Measurements from ENCODE around the gene NDUFAF3.
"Not testable (repeated sequence)": the region's sequence is repeated elsewhere in the genome, so short reads cannot be mapped to it uniquely, and the experiment has no call there.

NDUFAF3 gene

DNA sequence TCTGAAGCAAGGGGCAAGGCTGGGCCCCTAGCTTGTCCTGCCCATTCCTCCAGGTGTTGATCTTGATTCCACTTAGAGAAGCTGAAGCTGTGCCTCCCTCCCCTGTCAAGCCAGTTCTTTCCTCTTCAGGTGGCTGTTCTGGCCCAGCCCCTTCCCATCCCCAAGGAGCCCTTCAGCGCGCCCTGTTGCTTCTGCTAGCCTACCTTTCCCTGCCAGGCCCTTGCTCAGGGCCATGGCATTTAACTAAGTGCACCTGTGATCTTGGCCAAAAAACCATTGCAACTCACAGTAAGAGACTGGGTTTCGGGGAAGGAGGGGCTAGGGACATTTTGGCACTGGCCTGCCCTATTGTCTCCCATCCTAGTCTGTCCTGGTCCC is 16.6 kb upstream of the NDUFAF3 start:
- H3K27me3 ChIP-seq: no peaks in the 10 kb centered on the region
- no peak for DNase-seq
- H3K36me3 ChIP-seq: peaks cover 4% of the 10 kb centered on the region; the same call in 1 of the 2 replicates
- H3K4me3 ChIP-seq (ENCODE audit: low read depth, low read length): no peak overlapping the region
- peaks cover 4% of the 10 kb centered on the region; the same call in 1 of the 2 replicates for H3K4me1 ChIP-seq
- TF ChIP-seq, protein P1, sequence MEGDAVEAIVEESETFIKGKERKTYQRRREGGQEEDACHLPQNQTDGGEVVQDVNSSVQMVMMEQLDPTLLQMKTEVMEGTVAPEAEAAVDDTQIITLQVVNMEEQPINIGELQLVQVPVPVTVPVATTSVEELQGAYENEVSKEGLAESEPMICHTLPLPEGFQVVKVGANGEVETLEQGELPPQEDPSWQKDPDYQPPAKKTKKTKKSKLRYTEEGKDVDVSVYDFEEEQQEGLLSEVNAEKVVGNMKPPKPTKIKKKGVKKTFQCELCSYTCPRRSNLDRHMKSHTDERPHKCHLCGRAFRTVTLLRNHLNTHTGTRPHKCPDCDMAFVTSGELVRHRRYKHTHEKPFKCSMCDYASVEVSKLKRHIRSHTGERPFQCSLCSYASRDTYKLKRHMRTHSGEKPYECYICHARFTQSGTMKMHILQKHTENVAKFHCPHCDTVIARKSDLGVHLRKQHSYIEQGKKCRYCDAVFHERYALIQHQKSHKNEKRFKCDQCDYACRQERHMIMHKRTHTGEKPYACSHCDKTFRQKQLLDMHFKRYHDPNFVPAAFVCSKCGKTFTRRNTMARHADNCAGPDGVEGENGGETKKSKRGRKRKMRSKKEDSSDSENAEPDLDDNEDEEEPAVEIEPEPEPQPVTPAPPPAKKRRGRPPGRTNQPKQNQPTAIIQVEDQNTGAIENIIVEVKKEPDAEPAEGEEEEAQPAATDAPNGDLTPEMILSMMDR (IDR thresholded peaks at IDR 0.05; ENCODE audit: low read depth, low read length): no peak
- H3K9me3 ChIP-seq: no peaks in the 10 kb centered on the region

DNA sequence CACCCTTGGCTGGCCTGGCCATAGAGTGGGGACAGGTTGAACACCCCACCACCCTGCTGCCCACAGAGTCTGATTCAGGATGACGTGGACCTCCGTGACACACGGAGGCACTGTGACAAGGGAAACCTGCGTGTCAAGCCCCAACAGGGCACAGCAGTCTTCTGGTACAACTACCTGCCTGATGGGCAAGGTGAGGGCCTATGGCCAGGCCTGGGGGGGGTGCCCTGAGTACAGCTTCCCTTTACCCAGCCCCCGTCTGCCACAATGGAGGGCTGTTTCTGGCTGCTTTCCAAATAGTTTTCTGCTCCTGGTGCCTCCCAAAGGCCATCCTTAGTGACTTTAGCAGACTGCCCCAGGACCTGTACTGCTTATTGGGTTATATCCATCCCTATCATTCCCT is 15.9 kb upstream of the NDUFAF3 start:
- TF ChIP-seq, protein P1 (IDR thresholded peaks at IDR 0.05; ENCODE audit: low read depth, low read length): no peak
- DNase-seq: no peak
- Histone ChIP-seq H3K4me1 (peaks cover 4% of the 10 kb centered on the region; the same call in 1 of the 2 replicates), H3K36me3 (peaks cover 4% of the 10 kb centered on the region; the same call in 1 of the 2 replicates), H3K9me3 (no peaks in the 10 kb centered on the region), H3K27me3 (no peaks in the 10 kb centered on the region), H3K4me3 (ENCODE audit: low read depth, low read length) (peak overlapping the region; percentile 71)

DNA sequence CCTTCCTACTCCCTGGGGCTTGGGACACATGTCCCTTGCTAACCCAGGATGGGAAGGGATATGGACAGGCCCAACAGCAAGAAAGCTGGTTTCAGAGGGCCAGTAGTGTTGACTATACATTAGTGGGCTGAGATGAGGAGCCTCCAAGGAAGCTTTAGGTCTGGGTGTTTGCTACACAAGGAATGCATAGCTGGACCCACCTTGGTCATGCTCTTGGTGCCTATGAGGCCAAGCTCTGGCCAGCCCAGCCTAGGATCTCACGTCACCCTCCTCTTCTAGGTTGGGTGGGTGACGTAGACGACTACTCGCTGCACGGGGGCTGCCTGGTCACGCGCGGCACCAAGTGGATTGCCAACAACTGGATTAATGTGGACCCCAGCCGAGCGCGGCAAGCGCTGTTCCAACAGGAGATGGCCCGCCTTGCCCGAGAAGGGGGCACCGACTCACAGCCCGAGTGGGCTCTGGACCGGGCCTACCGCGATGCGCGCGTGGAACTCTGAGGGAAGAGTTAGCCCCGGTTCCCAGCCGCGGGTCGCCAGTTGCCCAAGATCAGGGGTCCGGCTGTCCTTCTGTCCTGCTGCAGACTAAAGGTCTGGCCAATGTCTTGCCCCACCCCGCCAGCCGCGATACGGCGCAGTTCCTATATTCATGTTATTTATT is 15.4 kb upstream of the NDUFAF3 start:
- peak overlapping the region; percentile 71 for H3K4me3 ChIP-seq (ENCODE audit: low read depth, low read length)
- H3K4me1 ChIP-seq: peaks cover 4% of the 10 kb centered on the region; the same call in 1 of the 2 replicates
- no peaks in the 10 kb centered on the region for H3K27me3 ChIP-seq
- TF ChIP-seq, protein P1 (IDR thresholded peaks at IDR 0.05; ENCODE audit: low read depth, low read length): no peak
- H3K36me3 ChIP-seq: peaks cover 4% of the 10 kb centered on the region; the same call in 1 of the 2 replicates
- no peak for DNase-seq
- H3K9me3 ChIP-seq: no peaks in the 10 kb centered on the region

DNA sequence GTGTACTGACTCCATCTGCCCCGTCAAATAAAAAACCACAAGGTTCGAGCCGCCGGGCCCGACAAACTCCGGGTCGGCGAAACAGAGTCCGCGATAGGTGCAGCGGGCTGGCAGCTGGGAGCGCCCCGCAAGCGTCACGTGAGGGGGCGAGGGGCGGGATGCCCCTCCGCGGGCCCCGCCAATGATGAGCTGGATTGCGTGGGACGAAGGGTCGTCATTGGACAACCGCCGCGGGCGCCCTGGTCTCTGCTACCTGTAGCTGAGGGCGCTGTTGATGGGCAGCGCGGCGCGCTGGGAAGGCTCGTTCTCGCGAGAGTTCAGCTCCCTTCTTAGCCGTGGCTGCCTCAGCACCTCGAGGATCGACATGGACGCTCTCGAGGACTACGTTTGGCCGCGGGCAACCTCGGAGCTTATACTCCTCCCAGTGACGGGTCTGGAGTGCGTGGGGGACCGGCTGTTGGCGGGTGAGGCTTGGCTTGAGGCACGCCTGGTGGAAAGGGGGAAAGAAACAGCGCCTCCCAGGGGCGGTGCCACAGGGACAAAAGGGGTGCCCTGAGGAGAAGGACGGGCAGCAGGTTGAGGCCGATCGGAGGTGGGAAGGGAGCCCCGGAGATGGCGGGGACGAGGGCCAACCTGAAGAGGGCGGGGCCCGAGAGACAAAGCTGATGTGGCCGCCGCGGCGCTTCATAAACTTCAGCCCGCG is 14.7 kb upstream of the NDUFAF3 start, which contains the start of gene WDR6:
Gene WDR6 (plus strand): TSS at position 324 of the 703 bp plus-strand sequence. CDS start 41 bp downstream, at position 365.
- peak; percentile 94 for DNase-seq
- TF ChIP-seq, protein P1 (IDR thresholded peaks at IDR 0.05; ENCODE audit: low read depth, low read length): peak; percentile 32
- Histone ChIP-seq H3K4me3 (ENCODE audit: low read depth, low read length) (peak within 1 kb of the TSS; percentile 71), H3K36me3 (peaks cover 10% of the 10 kb centered on the region), H3K9me3 (no peaks in the 10 kb centered on the region), H3K27me3 (no peaks in the 10 kb centered on the region), H3K4me1 (peaks cover 4% of the 10 kb centered on the region; the same call in 1 of the 2 replicates)

DNA sequence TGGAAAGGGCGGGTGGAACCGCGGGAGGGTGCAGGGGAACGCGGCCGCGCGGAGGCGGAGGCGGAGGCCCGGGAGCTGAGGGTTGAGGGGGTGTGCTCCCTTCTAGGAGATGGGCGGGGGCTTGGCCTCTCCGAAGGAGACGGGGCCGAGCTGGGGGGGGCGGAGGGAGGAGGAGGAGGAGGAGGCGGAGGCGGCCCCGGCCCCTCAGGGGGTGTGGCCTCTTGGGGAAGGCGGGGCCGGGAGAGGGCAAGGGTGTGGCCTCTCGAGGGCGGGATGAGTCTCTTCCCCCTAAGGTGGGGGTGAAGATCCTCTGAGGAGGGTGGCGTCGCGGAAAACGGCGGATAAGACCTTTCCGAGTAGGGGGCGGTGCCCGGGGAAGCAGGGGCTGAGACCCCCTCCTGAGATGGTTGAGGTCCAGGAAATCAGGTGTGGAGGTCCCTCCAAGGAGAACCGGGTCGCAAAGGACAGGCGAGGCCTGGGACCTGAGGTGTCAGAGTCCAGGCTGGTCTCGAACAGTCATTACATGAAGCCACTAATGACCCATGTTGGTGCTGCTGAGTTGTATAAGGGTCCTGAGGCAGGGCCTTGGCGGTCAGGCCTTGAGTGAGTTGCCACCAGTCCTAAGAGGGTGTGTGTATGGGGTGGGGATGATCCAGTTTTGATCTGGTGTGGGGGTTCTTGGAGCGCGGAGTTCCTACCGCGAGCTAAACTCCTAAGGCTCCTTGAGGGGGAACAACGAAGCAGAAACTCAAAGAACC is 14.0 kb upstream of the NDUFAF3 start:
- H3K9me3 ChIP-seq: no peaks in the 10 kb centered on the region
- H3K4me1 ChIP-seq: peaks cover 4% of the 10 kb centered on the region; the same call in 1 of the 2 replicates
- H3K36me3 ChIP-seq: peaks cover 14% of the 10 kb centered on the region
- no peaks in the 10 kb centered on the region for H3K27me3 ChIP-seq
- TF ChIP-seq, protein P1 (IDR thresholded peaks at IDR 0.05; ENCODE audit: low read depth, low read length): no peak
- H3K4me3 ChIP-seq (ENCODE audit: low read depth, low read length): peak overlapping the region; percentile 71
- peak; percentile 83 for DNase-seq

DNA sequence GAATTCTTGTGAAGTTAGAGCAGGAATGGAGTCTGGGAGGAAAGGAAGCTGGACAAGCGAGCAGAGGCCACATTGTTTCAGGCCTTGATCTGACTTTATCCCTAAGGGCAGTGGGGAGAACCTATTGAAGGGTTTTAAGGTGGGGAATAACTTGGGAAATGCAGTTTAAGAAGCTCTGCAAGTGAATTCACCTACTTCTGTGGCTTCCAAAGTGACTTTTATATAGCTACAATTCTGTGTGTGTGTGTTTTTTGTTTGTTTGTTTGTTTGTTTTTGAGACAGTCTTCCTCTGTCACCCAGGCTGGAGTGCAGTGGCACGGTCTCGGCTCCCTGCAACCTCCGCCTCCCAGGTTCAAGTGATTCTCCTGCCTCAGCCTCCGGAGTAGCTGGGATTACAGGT is 13.3 kb upstream of the NDUFAF3 start:
- DNase-seq; H3K4me1 ChIP-seq; H3K4me3 ChIP-seq (ENCODE audit: low read depth, low read length); H3K9me3 ChIP-seq; H3K27me3 ChIP-seq: not testable (repeated sequence)
- H3K36me3 ChIP-seq: peaks cover 19% of the 10 kb centered on the region

All from BE2C (cell line).